OCI-LY7 (cell line): ENCODE measurements around the gene F2RL2. TPM values are rescaled to one million over a fixed set of nuclear protein-coding genes. Genes with fewer than 3 reads are reported as not detected.

Experiments
- BruUV-seq: library from RNA; stranded (reverse); fragments of 400-500 nt; replicated peaks from 2 replicates; lab custom pipeline; 2021; lab: Mats Ljungman, UMichigan
- CTCF ChIA-PET: fragments of 300-600 bp; sonication (Branson Sonifier 250); formaldehyde crosslinking; loops from one replicate; lab custom pipeline; 2022; ENCODE audit warnings: antibody characterized with exemption; ENCODE audit not compliant: unreplicated experiment; lab: Charles Lee
- POLR2A ChIA-PET: fragments of 300-600 bp; sonication (Branson Sonifier 250); formaldehyde crosslinking; loops from one replicate; lab custom pipeline; 2022; ENCODE audit warnings: antibody characterized with exemption; lab: Charles Lee
- DNase-seq: peaks from one replicate; pipeline ENCODE4 v3.0.0-alpha.2; 2015; ENCODE audit warnings: low spot score
- H2AFZ ChIP-seq: fragments of 200-600 bp; sonication (generic), shearing (Covaris generic); 2 replicates; pipeline ENCODE4 v1.6.1; 2014; ENCODE audit warnings: mild to moderate bottlenecking, antibody characterized with exemption, low read length, moderate library complexity
- H3K27ac ChIP-seq: fragments of 200-600 bp; sonication (generic); 2 replicates; pipeline ENCODE4 v1.5.1; 2014; ENCODE audit warnings: mixed run types, low read depth, mild to moderate bottlenecking, moderate library complexity, low read length, inconsistent platforms; ENCODE audit not compliant: poor library complexity, severe bottlenecking
- H3K36me3 ChIP-seq: fragments of 200-600 bp; sonication (generic); 2 replicates; pipeline ENCODE4 v1.6.1; 2014; ENCODE audit warnings: mild to moderate bottlenecking, antibody characterized with exemption, low read length, moderate library complexity, mixed read lengths; ENCODE audit not compliant: insufficient read depth
- H3K4me1 ChIP-seq: fragments of 200-600 bp; sonication (generic); 2 replicates; pipeline ENCODE4 v1.5.1; 2014; ENCODE audit warnings: mild to moderate bottlenecking, low read length; ENCODE audit not compliant: insufficient read depth, poor library complexity, severe bottlenecking
- H3K4me2 ChIP-seq: fragments of 200-600 bp; sonication (generic); 2 replicates; pipeline ENCODE4 v1.6.1; 2014; ENCODE audit warnings: mild to moderate bottlenecking, low read length
- H3K4me3 ChIP-seq: fragments of 200-600 bp; sonication (generic); 2 replicates; pipeline ENCODE4 v1.5.1; 2014; ENCODE audit warnings: mild to moderate bottlenecking, low read depth, low read length; ENCODE audit not compliant: poor library complexity, severe bottlenecking
- H3K79me2 ChIP-seq: fragments of 200-600 bp; sonication (generic); 2 replicates; pipeline ENCODE4 v1.6.1; 2016; ENCODE audit warnings: low read depth, mild to moderate bottlenecking, low read length, moderate library complexity, mixed read lengths; ENCODE audit not compliant: insufficient read depth
- H3K9me2 ChIP-seq: fragments of 200-600 bp; sonication (generic); 2 replicates; pipeline ENCODE4 v1.6.1; 2016; ENCODE audit warnings: mild to moderate bottlenecking, low read length, mixed read lengths; ENCODE audit not compliant: insufficient read depth
- H3K9me3 ChIP-seq: fragments of 200-600 bp; sonication (generic); 2 replicates; pipeline ENCODE4 v1.6.1; 2014; ENCODE audit warnings: mild to moderate bottlenecking, mixed run types, low read length, mixed read lengths
- H4K20me1 ChIP-seq: fragments of 200-600 bp; sonication (generic); 2 replicates; pipeline ENCODE4 v1.6.1; 2014; ENCODE audit warnings: mild to moderate bottlenecking, antibody characterized with exemption, low read length, moderate library complexity, mixed read lengths; ENCODE audit not compliant: insufficient read depth
- CTCF ChIP-seq: fragments of 200-600 bp; sonication (generic); conservative IDR thresholded peaks from 2 replicates; pipeline ENCODE4 v1.5.1; 2014; ENCODE audit warnings: mild to moderate bottlenecking, antibody characterized with exemption, low read length, moderate library complexity, mixed read lengths
- EZH2phosphoT487 ChIP-seq: fragments of 200-600 bp; sonication (generic); IDR thresholded peaks from 2 replicates; pipeline ENCODE4 v1.6.1; 2018; ENCODE audit warnings: low read depth, borderline replicate concordance, mild to moderate bottlenecking, mixed run types, antibody characterized with exemption, low read length, moderate library complexity, mixed read lengths
- intact Hi-C: fragments of 100-400 bp; cut with micrococcal nuclease; formaldehyde crosslinking; loops from one replicate; pipeline ENCODE4 v1.10.0; 2022; ENCODE audit not compliant: unreplicated experiment
- total RNA-seq, 2 experiments: library from RNA; depleted of rRNA in 1 of 2; stranded (reverse); fragments of >200 nt in 1 of 2; shearing (Covaris generic) in 1 of 2; gene quantifications; 2 replicates each; pipeline ENCODE4 v1.2.3, GENCODE V29; 2014 to 2022

F2RL2 gene
- total RNA-seq, 2 experiments from 2014 or later, result not detected

GRCh38 chr5:76669245-76669644 is 46.0 kb upstream of the F2RL2 start:
- no peak overlapping the region for H2AFZ ChIP-seq
- peaks cover 77% of the 10 kb centered on the region for H3K36me3 ChIP-seq
- no peak overlapping the region for H3K4me2 ChIP-seq
- H3K9me3 ChIP-seq, result no peaks in the 10 kb centered on the region
- no peaks in the 10 kb centered on the region for H3K4me1 ChIP-seq
- no peak overlapping the region for H3K4me3 ChIP-seq
- no peaks in the 10 kb centered on the region for H3K9me2 ChIP-seq
- no peaks in the 10 kb centered on the region for H3K79me2 ChIP-seq
- ChIA-PET POLR2A (interaction anchor here (0.5 to 1.5 kb wide), 4 partner anchors 10 to 64 kb away, joined by 3 to 9 read pairs (median 4); no protein-coding TSS in a partner anchor), CTCF (no interaction called here)
- TF ChIP-seq CTCF (no peak), EZH2phosphoT487 (no peak)
- intact Hi-C loops, result no loop called here
- no TSS peak for BruUV-seq
- DNase-seq, result no peak
- H4K20me1 ChIP-seq, result peaks cover 4% of the 10 kb centered on the region; the same call in 1 of the 2 replicates
- no peak overlapping the region for H3K27ac ChIP-seq

- H3K4me1 ChIP-seq, result peaks cover 4% of the 10 kb centered on the region
- H3K36me3 ChIP-seq, result peaks cover 65% of the 10 kb centered on the region
- TF ChIP-seq EZH2phosphoT487 (no peak), CTCF (no peak)
- H4K20me1 ChIP-seq, result no peaks in the 10 kb centered on the region
- H3K4me3 ChIP-seq, result no peak overlapping the region
- no peaks in the 10 kb centered on the region for H3K79me2 ChIP-seq
- ChIA-PET CTCF (no interaction called here), POLR2A (interaction anchor here (0.6 kb wide), 2 partner anchors 29 to 45 kb away, joined by 3 read pairs; no protein-coding TSS in a partner anchor)
- no peak overlapping the region for H3K27ac ChIP-seq
- BruUV-seq, result no TSS peak
- H3K4me2 ChIP-seq, result no peak overlapping the region
- H2AFZ ChIP-seq, result no peak overlapping the region
- DNase-seq, result no peak
- intact Hi-C loops, result no loop called here
- no peaks in the 10 kb centered on the region for H3K9me3 ChIP-seq
- no peaks in the 10 kb centered on the region for H3K9me2 ChIP-seq
These were observed 44.3 kb upstream of the F2RL2 start for GRCh38 chr5:76667495-76667894.

GRCh38 chr5:76664079-76664478 is 40.9 kb upstream of the F2RL2 start:
- peaks cover 4% of the 10 kb centered on the region for H3K4me1 ChIP-seq
- CTCF ChIA-PET, result no interaction called here
- intact Hi-C loops, result no loop called here
- no peaks in the 10 kb centered on the region for H4K20me1 ChIP-seq
- H2AFZ ChIP-seq, result no peak overlapping the region
- no peaks in the 10 kb centered on the region for H3K9me3 ChIP-seq
- H3K27ac ChIP-seq, result no peak overlapping the region
- DNase-seq, result no peak
- POLR2A ChIA-PET, result no interaction called here
- BruUV-seq, result no TSS peak
- peaks cover 43% of the 10 kb centered on the region for H3K36me3 ChIP-seq
- no peaks in the 10 kb centered on the region for H3K9me2 ChIP-seq
- H3K79me2 ChIP-seq, result no peaks in the 10 kb centered on the region
- TF ChIP-seq CTCF, result no peak
- TF ChIP-seq EZH2phosphoT487, result no peak
- H3K4me2 ChIP-seq, result no peak overlapping the region
- no peak overlapping the region for H3K4me3 ChIP-seq
